EH (cell line): Measurements from ENCODE around the gene COA6.
"Not testable (repeated sequence)": the region's sequence is repeated elsewhere in the genome, so short reads cannot be mapped to it uniquely, and the experiment has no call there.

ENCODE experiments used
- DNase-seq: peaks from one replicate; pipeline ENCODE4 v3.0.0-alpha.2; 2015; ENCODE audit warnings: low read depth

The COA6 gene

DNA sequence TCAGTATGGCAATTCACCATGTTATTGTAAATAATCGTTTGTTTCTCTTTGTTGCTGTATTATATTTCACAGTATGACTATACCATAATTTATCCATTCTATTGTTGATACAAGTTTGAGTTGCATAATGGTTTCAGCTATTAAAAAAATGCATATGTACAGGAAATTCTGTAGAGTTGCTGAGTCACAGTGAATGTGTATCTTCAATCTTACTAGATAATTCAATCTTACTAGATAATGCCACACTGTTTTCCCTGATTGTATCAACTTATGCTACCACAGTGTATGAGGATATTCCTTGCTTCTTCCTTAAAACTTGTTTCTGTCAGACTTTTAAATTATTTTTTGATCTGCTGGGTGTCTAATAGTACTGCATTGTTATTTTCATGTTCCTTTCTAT is 3.5 kb upstream of the COA6 start:
- DNase-seq = peak; percentile 52

DNA sequence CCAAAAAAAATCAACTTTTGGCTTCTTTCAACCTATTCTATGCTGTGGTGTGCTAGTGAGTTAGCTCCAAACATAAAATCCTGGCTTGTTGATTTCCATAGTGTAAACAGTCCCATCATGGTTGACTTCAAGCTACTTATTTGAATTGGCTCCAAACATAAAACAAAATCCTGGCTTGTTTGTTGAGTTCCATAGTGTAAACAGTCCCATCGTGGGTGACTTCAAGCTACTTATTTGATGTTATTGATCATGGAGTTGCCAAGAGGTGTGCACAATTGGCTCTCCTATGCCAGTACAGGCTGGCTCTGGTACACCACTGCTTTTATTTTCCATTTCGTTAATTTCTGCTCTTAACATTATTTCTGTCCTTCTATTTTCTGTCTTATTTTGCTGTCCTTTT is 1.8 kb upstream of the COA6 start:
- DNase-seq = no peak

DNA sequence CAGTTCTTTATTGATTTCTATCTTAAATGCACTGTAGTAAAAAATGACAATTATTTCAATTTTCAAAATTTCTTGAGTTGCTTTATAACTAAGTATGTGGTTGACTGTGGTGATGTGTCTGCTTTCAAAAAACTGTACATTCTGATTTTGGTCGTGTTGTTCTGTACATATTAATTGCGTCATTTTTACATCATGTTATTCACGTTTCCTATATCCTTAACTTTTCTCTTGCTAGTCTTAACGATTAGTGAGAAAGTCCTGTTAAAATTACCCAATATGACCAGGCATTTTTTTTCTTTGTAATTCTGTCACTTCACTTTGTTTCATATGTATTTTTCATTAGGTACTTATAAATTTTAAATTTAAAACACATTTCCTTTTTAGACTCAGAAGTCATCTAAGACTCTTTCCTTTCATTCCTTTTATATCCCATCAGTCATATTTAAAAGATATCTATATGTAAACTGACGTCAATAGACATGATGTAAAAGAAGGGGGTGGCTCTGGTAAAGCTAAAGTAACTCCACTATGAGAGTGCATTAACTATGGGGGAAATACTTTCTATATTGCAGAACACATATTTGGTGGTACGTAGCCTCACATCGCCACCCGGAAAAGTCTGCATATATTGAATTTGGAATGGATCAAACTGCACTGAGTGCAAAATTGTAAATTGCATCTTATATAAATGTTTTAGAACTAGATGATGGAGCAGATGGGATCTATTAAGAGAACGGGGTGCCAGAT is 1.1 kb upstream of the COA6 start:
- peak; percentile 2 for DNase-seq

DNA sequence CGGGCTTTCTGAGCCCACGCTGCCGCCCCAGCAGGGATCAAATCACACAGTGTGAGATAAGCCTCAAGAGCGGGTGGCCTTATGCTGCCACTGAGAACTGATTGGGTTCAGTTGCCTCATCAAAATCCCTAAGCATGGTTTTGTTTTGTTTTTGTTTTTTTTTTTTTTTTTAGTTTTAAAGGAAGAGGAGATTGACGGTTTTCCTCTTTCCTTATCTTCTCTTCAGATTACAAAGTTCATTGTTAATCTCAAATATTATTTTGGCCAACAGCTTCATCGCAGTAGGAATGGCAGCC is 651 bp downstream of the COA6 start:
- no peak for DNase-seq

DNA sequence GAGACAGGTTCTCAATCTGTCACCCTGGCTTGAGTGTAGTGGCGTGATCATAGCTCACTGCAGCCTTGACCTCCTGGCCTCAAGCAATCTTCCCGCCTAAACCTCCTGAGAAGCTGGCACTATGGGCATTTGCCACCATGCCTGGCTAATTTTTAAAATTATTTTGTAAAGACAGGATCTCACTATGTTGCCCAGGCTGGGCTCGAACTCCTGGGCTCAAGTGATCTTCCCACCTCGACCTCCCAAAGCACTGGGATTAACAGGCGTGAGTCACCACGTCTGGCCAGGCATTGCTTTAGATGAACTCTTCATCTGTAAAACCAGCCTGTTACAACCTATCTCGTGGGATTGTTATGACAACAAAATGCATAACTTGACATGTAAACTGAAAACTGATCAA is 2.4 kb downstream of the COA6 start:
- no peak for DNase-seq

DNA sequence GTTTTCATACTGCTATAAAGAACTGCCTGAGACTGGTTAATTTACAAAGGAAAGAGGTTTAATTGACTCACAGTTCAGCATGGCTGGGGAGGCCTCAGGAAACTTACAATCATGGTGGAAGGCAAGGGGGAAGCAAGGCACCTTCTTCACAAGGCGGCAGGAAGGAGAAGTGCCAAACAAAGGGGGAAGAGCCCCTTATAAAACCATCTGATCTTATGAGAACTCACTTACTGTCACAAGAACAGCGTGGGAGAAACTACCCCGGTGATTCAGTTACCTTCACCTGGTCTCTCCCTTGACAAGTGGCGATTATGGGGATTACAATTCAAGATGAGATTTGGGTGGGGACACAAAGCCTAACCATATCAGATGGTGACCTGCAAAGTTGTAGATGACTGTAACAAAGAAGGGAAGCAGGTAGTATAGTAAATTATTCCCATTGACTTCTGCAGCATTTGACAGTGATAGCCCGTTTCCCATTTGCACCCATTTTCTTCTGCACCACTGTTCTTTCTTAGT is 6.4 kb downstream of the COA6 start:
- not testable (repeated sequence) for DNase-seq

DNA sequence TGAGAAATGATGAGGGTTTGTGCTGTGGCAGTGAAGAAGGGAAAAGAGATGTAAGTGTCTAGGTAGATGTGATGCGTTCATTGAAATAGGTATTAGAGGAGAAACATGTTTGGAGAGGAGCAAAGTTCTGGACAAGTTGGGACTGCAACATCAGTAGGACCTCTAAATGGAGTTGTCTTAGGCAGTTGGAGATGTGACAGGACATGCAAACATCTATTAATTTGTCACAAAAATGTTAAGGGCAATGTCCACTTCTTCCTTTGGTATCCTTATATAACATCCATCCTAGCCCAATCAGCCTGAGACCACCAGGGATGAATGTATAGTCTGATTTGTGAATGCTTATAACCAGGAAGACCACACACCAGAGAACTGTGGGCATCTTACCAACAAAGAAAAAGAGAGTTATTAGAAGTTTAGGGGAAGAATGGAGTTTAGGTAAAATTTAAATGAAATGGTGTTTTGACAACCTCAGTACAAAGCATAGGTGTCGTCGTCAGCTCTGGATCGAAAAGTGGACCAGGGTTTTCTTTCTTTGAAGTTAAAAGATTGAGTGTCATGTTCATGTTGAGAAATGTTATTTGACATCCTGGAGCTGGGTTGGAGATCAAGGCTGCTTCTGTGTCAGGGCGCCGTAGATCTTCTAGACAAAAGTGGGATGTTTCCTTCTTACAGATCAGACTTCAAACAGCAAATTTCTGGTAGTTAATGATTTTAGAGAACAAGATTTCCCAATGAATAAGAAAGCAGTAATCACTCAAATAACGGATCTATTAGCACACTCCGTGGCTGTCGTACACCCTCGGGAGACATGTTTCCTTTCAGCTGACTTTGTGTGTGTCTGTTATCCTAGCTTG is 8.7 kb downstream of the COA6 start:
- no peak for DNase-seq

DNA sequence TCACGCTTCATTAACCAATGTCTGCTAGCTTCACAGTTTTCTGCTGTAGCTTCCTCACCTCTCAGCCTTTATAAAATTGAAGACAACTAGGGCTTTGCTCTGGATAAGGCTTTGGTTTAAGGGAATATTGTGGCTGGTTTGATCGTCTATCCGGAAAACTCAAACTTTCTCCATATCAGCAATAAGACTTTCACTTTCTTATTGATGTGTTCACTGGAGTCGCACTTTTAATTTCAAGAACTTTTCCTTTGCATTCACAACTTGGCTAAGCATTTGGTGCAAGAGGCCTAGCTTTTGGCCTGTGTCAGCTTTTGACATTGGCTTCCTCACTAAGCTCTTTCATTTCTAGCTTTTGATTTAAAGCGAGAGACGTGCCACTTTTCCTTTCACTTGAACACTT is 12.9 kb downstream of the COA6 start:
- DNase-seq = no peak

DNA sequence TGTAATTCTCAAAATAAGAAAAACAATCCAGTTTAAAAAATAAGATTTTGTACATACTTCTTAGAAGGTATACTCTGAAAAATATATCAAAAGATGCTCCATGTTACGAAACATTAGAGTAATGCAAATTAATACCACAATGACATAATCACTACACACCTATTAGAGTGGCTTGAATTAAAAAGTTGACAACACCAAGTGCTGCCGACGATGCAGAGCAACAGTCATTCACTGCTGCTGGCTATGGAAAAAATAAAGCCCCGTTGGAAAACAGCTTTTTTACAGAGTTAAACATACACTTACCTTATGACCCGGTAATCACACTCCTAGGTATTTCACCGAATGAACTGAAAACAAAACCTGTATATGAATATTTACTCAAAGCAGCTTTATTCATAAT is 14.8 kb downstream of the COA6 start:
- DNase-seq = no peak

DNA sequence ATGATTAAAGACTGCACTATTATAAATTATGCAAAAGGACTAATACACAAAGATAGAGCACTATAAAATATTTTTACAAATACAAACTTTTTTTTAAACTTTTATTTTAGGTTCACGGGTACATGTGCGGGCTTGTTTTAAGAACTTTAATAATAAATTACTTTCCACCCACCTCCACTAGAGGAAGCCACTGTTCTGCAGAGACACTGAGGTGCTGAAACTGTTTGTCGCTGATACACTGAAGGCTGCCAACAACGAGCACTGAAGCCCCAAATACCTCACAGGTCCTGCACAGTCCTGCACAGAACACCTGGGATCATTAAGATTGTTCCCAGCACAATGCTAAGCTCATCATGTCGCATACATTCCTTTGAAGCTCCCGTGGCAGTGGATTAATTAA is 19.9 kb downstream of the COA6 start:
- DNase-seq = no peak

DNA sequence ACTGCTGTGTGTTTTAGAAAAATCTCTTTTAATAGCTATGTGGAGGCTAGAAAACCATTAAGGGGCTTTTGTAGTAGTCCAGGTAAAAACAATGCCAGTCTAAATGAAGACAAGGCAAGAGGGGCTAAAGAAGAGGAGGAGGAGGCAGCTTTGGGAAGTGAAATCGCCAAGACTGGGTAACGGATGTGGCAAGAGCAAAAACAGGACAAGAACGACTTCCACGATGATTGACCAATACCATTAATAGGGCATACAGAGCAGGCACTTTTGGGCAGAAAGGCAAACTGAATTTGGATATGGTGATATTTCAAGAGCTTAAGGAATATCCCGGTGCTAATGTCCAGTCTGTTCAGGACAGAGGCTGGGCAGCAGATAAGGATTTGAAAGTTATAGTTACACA is 22.0 kb downstream of the COA6 start:
- no peak for DNase-seq

DNA sequence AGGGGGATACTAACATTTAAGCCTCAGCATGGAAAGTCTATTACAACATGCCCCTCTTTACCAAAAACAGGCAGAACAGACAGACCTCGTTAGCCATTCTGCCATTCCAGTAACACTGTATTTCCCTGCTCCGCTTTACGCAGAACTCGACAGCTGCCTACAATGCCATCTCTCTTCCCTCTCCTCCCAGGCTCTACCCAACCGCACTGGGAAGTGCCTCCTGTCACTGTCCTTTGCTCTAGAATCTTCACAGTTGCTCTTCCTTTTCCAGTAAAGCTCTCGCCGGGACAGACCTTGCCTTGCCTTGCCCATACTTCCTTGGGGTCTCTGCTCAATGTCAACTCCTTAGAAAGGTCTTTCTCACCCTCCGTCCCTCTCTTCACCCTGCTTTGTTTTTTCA is 22.8 kb downstream of the COA6 start:
- no peak for DNase-seq

DNA sequence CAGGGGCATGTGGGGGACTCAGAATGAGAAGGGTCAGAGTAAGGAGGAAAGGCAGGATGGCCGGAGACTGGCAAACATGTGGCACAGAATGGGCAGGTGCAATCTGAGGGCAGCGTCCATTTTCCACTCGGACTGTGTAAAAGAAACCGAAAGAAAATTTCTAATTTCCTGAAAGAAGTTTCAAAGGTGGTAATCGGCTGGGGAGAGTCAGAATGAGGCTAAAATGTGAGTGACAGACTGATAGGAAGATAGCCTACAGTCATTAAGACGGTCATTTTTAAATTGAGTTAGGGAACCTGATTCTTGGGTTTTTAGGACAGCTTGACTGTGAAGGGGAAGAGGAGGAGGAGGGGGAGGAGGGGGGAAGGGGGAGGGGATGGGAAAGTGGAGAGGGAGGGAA is 23.6 kb downstream of the COA6 start:
- no peak for DNase-seq

DNA sequence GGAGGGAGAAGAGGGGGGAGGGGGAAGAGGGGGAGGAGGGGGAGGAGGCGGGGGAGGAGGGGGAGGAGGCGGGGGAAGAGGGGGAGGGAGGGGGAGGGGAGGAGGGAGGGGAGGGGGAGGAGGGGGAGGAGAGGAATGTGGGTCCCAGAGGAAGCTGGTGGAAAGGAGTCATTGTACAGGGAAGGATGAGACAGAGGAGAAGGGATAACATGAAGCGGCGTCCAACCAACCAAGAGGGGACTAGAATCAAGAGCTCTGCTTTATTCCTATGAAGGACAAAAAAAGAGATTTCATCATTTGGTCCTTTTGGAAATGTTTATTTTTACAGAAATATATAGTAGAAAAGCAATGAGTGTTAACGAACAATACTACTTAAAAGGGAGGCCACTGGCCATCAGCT is 24.5 kb downstream of the COA6 start:
- DNase-seq = no peak

DNA sequence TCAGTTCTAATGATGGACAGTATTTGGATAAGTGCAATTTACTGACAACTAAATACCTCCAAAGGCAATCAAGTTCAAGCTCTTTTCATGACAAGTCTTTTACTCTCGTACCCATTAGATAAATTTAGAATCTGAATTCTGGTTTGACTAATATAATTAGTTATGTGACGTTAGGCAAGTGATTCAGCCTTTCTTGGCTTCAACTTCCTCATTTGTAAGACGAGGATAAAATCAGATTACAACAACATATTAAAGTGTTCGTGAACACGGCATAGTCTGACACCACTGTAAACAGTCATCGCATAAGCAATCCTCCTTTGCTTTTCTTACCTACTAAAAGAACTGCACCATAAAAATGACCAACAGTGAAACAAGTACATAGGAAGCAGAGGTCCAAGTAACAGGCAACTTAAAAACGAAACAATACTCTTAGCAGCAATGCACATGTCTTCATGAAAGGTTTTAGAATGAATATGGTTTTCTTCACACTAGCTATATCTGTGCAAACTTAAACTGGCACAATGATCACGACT is 25.7 kb downstream of the COA6 start:
- DNase-seq = peak; percentile 73

DNA sequence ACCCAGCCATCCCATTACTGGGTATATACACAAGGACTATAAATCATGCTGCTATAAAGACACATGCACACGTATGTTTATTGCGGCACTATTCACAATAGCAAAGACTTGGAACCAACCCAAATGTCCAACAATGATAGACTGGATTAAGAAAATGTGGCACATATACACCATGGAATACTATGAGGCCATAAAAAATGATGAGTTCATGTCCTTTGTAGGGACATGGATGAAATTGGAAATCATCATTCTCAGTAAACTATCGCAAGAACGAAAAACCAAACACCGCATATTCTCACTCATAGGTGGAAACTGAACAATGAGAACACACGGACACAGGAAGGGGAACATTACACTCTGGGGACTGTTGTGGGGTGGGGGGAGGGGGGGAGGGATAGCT is 26.3 kb downstream of the COA6 start:
- not testable (repeated sequence) for DNase-seq

DNA sequence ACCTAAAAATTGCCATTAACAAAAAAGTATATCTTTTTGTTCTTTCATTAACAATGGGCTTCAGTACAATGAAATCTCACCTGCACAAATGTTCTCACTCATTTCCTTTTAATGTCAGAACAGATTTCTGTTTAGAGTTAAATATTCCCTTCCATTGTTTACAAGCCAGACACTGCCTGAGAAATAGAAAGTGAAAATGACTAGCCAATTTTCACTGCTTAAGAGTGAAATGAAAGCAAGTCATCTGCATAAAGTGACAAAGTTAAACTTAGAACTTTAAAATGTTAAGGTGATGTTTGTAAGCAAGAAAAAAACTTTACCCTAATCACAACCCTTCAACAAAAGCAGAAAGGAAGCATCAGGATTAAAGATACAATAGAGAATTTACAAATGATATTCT is 27.5 kb downstream of the COA6 start:
- DNase-seq = peak; percentile 3

DNA sequence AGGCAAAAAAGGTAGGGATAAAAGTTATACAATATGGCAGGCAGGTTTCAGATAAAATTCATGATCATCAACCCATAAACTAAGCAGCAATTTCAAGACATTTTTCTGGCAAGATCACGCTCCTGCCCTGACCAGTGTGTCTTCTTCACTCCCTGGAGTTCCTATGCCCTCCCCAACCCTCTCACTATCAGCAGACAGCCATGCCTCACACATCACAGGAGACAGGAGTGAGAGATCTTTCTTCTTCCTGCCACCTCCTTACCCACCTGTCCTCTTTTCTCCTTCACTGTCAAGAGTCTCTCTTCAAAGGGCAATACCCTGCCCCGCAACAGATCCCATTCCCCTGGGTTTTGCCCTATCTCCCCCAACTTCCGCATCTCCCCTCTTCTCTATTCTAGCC is 28.4 kb downstream of the COA6 start:
- no peak for DNase-seq

DNA sequence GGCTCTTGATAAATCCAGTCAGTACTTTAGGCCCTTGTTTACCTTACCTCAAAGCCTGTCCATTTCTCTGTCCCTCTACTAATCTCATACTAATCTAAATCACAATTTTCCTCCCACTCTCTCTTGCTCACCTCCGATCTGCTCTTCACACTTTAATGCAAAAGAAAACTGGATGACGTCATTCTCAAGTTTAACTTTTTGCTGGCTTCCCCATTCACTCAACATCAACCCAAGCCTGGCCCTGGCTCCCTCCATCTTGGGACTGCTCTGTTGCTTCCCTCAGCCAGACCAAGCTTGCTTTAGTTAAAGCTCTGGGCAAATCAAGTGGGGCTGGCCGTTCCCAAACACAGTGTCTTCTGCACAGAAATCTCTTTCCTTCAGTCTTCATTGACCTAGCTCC is 29.7 kb downstream of the COA6 start:
- no peak for DNase-seq

DNA sequence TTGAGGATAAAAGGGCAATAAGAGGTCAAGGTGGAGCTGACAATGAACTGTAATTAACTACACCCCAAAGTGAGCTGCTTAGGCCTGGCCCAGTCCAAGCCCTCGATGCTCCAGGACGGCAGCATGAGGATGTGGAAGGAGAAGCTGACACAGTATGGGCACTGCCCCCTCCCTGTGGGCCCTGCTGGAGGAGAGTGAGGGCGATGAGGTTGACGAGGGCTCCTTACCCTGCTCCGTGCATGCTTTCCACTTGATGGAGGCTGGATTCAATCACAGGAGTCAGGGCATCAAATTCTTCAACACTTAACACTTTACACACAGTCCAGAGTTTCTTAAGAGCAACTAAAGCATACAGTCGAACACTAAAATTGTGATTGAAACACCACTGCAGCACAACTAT is 32.4 kb downstream of the COA6 start:
- no peak for DNase-seq

DNA sequence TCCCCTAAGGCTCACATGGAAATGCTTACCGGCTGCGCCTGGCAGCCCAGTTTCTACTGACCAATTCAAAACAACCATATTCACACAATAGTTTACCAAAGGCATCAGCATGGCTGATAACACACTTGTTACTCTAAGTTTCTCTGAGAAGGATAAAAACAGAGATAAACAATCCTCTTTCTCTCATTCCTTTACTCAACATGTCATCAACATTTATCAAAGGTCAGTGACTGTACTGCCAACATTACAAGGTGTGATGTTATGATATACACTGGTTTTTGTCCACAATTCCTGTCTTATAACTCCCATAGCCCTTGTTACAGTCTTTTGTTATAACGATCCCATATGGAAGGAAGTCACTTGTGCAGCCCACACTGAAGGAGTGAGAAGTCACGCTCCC is 33.6 kb downstream of the COA6 start:
- DNase-seq = no peak

DNA sequence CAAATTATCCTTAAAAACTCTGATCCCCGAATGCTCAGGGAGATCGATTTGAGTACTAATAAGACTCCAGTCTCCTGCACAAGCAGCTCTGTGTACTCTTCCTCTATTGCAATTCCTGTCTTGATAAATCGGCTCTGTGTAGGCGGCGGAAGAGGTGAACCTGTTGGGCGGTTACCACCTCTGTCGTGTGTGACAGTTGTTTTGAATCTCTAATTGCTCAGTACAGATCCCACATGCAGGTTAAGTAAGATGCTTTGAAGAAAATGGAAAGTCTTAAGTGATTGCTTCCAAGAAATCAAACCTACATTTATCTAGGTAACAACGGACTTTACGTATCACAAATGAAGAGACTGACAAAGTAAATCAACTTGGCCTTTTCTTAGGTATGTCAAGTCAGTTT is 35.5 kb downstream of the COA6 start:
- DNase-seq = no peak

DNA sequence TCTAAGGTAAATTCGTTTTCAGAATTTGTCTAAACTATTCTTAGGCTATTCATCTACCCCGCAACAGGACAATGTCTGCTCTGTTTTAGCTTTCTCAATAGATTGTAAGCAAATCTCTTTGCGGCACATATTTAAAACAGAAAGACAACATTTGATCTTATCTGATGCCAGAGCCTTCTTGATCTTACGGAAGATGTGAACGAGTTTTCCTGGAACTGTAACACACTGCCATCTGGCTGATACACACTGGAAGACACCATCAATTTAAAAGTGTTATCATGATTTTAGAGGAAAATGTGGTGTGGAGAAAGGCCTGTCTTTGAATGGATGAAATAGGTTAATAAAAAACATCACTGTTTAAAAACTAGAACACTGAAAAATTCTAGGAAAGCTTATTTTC is 36.1 kb downstream of the COA6 start:
- DNase-seq = peak; percentile 18
